GM18520 (cell line): ENCODE data around the gene KANSL1.

Experiments
- ATAC-seq: cut with Tn5 transposase; IDR thresholded peaks from one replicate; pipeline ENCODE4 v1.9.1; 2021; ENCODE audit not compliant: unreplicated experiment

KANSL1 gene

GRCh38 chr17:46170639-46171429 lies 22.4 kb downstream of the KANSL1 start:
- no peak for ATAC-seq

GRCh38 chr17:46169913-46170638 lies 23.2 kb downstream of the KANSL1 start:
- ATAC-seq = no peak

GRCh38 chr17:46167826-46168569 lies 25.2 kb downstream of the KANSL1 start:
- ATAC-seq = no peak

GRCh38 chr17:46167267-46167666 lies 26.0 kb downstream of the KANSL1 start:
- ATAC-seq = no peak

- no peak for ATAC-seq
Observed at GRCh38 chr17:46166692-46167249, 26.5 kb downstream of the KANSL1 start.

- ATAC-seq = no peak
Observed at GRCh38 chr17:46163929-46164594, 29.2 kb downstream of the KANSL1 start.

GRCh38 chr17:46163316-46163715 lies 29.9 kb downstream of the KANSL1 start:
- ATAC-seq = no peak

- ATAC-seq = no peak
Observed at GRCh38 chr17:46162866-46163265, 30.4 kb downstream of the KANSL1 start.

- no peak for ATAC-seq
Observed at GRCh38 chr17:46160169-46160568, 33.1 kb downstream of the KANSL1 start.

GRCh38 chr17:46159686-46160085 lies 33.5 kb downstream of the KANSL1 start:
- ATAC-seq = no peak

- ATAC-seq = no peak
Observed at GRCh38 chr17:46158323-46159296, 34.6 kb downstream of the KANSL1 start.

GRCh38 chr17:46157443-46158062 lies 35.7 kb downstream of the KANSL1 start:
- ATAC-seq = no peak

- no peak for ATAC-seq
Observed at GRCh38 chr17:46154151-46154816, 38.9 kb downstream of the KANSL1 start.

- no peak for ATAC-seq
Observed at GRCh38 chr17:46152423-46152822, 40.8 kb downstream of the KANSL1 start.

- no peak for ATAC-seq
Observed at GRCh38 chr17:46151762-46152161, 41.5 kb downstream of the KANSL1 start.

- no peak for ATAC-seq
Observed at GRCh38 chr17:46150216-46150963, 42.8 kb downstream of the KANSL1 start.

- ATAC-seq = no peak
Observed at GRCh38 chr17:46148247-46148646, 45.0 kb downstream of the KANSL1 start.

- no peak for ATAC-seq
Observed at GRCh38 chr17:46147296-46147695, 45.9 kb downstream of the KANSL1 start.
